CD4-positive, alpha-beta T cell treated with Interleukin-17A for 1 hour (primary cell): ENCODE measurements around the gene BSDC1.
"Not testable (repeated sequence)": the region's sequence is repeated elsewhere in the genome, so short reads cannot be mapped to it uniquely, and the experiment has no call there.

Experiments used
- DNase-seq: peaks from one replicate; pipeline ENCODE4 v3.0.0-alpha.2; 2020

The BSDC1 gene

GRCh38 chr1:32394141-32394889 is at the start of gene BSDC1:
BSDC1 (minus strand) TSS chr1:32394441; CDS start chr1:32394414, 27 bp downstream.
- peak; percentile 99 for DNase-seq

GRCh38 chr1:32441467-32441866 is 47.2 kb upstream of the BSDC1 start:
- not testable (repeated sequence) for DNase-seq

GRCh38 chr1:32438777-32439176 is 44.5 kb upstream of the BSDC1 start:
- not testable (repeated sequence) for DNase-seq

GRCh38 chr1:32438136-32438535 is 43.9 kb upstream of the BSDC1 start:
- DNase-seq: no peak

GRCh38 chr1:32431736-32432400 is 37.6 kb upstream of the BSDC1 start:
- DNase-seq: no peak

GRCh38 chr1:32427264-32427963 is 33.2 kb upstream of the BSDC1 start:
- no peak for DNase-seq

GRCh38 chr1:32426489-32427255 is 32.4 kb upstream of the BSDC1 start:
- no peak for DNase-seq

GRCh38 chr1:32421775-32422174 is 27.5 kb upstream of the BSDC1 start:
- DNase-seq: no peak

- no peak for DNase-seq
Observed at GRCh38 chr1:32414186-32414886, 20.1 kb upstream of the BSDC1 start.

- DNase-seq: peak; percentile 86
Observed at GRCh38 chr1:32413507-32414185, 19.4 kb upstream of the BSDC1 start.

GRCh38 chr1:32411261-32411660 is 17.0 kb upstream of the BSDC1 start:
- DNase-seq: no peak

- no peak for DNase-seq
Observed at GRCh38 chr1:32406629-32407111, 12.4 kb upstream of the BSDC1 start.

- DNase-seq: no peak
Observed at GRCh38 chr1:32405672-32406467, 11.6 kb upstream of the BSDC1 start.

- DNase-seq: no peak
Observed at GRCh38 chr1:32404946-32405345, 10.7 kb upstream of the BSDC1 start.

- peak; percentile 55 for DNase-seq
Observed at GRCh38 chr1:32400876-32401631, 6.8 kb upstream of the BSDC1 start.

GRCh38 chr1:32399843-32400242 is 5.6 kb upstream of the BSDC1 start:
- DNase-seq: no peak

GRCh38 chr1:32398401-32398800 is 4.2 kb upstream of the BSDC1 start:
- DNase-seq: no peak

- DNase-seq: not testable (repeated sequence)
Observed at GRCh38 chr1:32396524-32396923, 2.3 kb upstream of the BSDC1 start.

- no peak for DNase-seq
Observed at GRCh38 chr1:32394890-32395432, 720 bp upstream of the BSDC1 start.

GRCh38 chr1:32393832-32394140 is 455 bp downstream of the BSDC1 start:
- DNase-seq: peak; percentile 53
